ENCODE data around the gene DNMT3A.
A peak's percentile ranks its signal among the peaks of the same experiment; 100 is the strongest.

The DNMT3A gene

DNA sequence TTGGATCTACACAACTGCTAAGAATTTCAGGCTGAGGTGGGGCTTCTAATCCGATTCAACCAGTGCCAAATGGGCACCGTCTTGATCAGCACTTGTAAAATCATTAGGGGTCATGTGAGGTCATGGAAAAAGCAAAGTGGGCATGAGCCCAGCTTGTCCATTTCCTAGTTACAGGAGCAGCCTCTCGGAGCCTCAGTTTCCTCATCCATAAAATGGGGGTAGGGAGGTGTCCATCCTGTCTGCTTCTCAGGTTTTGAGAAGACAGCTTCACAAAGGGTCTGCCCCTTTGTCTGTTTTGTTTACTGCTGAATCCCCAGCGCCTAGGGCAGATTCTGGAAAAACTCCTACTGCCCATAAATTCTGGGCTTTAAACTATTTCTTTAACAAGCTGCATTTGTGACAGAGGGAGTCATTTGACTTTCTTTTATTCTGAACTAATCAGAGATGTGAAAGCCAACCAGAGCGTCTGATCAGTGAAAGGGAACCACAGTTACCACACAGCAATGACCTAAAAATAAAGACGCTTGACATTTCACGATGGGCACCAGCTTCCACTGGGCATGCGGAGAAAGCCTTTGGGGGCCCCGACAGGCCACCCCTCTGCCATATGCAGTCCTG is 38.9 kb downstream of the DNMT3A start:
- DNase-seq: no peak

GRCh38 chr2:25301453-25302352 is 40.0 kb downstream of the DNMT3A start:
- peak; percentile 70 for DNase-seq

DNA sequence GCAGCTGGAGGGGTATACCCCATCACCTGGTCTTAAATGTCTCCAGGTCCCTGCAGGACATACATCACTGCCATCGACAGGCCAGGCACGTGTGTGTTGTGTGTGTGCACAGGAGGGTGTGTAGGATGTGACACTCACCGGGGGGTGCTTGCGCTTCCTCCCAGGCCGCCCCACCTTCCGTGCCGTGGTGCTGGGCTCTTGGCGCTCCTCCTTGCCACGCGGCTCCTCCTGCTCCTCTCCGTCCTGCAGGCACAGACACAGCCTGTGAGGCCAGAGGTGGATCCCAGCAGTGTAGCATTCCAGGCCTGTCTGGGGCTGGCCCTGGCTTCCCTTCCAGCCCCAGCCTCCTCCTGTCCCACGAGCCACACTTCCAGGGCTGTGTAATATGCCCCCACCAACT is 41.7 kb downstream of the DNMT3A start:
- no peak for DNase-seq

DNA sequence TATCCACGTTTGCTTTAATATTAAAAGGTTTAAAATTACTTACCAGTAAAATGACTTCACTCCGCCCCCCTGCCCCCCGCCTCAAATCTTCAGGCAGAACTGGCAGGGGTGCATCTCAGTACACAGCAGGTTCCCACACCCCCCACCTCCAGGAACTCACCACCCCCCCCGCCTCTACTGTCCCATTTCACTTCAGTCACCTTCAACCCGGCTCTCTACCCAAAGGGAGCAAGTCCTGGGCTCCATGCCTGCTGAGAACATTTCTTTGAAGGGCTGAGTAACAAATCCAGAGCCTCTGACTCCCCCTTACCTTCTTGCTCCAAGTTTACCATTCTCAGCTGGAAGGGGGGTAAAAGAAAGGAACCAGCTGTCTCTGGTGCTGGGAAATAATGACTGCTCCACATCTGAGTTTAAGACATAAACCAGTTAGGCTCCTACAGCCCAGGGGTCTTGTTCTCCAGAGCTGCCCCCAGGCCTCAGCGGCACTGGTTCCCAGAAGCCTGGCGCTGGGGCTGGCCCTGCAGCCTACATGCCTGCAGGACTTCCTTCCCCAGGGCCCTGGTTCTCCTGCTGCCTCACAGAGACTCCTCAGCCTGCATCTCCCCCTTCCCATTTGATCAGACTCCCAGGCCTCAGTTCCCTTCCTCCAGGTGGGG is 42.8 kb downstream of the DNMT3A start:
- no peak for DNase-seq

DNA sequence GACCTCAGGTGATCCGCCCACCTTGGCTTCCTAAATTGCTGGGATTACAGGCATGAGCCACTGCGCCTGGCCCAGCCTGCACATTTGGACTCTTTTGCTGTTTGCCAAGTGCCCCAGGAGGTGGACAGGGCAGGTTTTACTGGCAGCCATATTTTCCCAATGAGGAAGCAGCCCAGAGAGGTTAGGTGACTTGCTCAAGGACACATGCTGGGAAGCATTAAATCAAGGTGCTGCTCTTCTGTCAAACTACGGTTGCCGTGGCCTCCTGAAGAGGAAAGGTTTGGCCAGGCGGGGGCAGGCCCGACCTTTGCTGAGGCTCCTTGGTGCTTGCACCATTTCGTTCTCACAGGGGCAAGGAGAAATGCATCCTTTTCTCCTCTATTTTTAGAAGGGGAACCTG is 44.0 kb downstream of the DNMT3A start:
- no peak for DNase-seq

DNA sequence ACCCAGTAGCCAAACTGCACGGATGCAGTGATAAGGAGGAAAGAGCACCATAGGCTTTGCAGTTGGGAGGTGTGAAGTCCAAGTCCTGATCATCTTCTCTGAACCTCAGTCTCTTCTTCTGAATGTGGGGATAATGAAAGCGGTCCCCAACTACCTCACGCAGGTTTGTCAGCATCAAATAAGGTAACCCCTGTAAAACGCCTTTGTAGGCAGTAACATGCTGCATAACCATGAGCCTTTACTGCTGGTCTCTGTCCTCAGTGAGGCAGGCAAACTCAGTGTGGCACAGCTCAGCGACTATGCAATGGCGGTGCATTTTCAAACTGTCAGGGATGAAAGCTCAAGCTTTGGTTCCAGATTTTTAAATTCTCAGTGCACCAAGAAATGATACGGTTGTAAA is 46.1 kb downstream of the DNMT3A start:
- no peak for DNase-seq

DNA sequence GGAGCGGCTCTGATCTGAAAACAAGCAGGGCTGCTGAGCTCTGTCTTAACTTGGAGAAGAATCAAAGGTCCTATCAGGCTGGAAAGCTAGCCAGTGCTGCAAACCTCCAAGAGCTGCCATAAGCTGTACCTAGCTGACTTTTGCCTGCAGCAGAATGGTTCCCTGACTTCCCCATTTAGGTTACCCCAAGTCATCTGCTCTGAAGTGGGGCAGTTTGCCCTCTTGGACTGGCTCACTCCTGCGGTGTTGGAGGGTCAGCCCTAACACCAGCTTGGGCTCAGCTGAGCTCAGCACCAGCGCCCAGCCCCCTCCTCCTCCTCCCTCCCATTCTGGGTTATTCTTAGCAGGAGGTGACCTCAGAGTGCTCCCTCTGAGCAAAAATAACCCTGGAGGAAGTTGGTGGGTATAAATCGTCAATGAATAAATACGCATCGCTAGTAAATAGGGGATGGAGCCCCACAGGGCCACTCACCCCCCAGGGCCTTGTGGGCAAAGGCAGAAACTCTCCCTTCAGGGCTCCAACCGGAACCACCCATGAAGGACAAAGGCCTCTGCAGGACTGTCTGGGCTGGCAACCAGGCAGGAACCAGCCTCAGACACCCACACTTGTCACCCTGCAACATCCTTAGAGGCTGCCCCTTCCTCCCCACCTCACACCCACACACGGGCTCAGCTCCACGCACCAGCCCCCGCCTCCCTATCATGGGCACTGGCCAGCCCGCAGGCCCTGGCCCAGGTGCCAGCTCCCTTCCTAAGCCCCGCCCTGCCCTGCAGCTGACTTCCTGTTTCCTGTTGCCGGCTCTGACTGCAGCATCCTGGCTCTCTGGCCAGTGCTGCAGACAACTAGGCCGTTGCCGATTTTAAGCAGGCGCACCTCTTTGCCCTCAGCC is 46.9 kb downstream of the DNMT3A start:
- peak; percentile 78 for DNase-seq

- no peak for DNase-seq
Observed at GRCh38 chr2:25293958-25294562, 47.7 kb downstream of the DNMT3A start.

- DNase-seq: no peak
Observed at GRCh38 chr2:25293145-25293544, 48.6 kb downstream of the DNMT3A start.

DNA sequence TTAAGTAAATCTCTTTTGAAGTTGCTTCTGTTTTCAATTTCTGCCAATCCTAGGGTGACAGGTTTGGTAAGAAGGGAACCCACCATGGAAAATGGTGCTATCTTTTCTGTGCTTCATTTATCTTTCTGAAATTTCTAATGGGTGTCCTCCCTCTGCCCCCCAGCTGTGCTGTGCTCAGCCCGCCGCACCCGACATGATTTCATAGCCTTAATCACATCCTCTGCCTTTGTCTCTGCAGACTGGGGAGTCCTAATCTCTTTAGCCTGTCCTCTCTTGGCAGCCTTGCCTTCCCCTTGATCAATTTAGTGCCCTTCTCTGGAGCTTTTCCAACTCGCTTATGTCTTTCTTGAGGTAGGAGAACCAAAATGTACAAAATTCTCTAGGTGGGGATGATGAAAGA is 49.3 kb downstream of the DNMT3A start:
- DNase-seq: no peak

DNA sequence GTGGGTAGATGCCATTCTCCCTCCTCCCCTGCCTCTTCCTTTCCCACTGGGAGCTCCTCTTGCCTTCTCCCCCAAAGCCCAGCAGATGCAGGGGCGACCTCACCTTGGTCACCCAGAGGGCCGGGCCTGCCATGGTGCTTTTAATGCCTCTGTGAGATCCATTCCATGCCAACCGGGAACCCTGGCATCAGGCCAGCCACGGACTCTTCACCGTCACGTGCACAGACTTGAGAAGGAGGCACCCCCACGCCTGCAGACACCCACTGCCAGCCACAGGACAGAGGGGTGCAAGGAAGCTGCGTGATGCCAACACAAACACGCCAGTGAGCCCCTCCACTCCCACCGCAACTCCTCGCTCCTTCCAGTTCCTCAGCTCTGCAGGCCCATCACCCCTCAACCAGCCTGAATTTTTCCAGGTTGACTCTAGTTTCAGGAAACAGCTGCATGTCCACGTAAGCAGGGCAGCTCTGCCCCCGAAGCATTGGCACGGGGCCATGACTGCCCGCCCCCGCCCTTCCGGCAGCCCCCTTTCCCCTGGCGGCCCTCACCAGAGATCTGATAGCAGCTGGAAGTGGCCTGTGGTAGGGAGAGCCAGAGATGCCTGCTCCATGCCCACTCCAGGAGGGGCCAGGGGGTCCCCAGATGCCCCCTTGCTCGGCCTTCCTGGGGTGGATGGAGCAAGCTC is 50.8 kb downstream of the DNMT3A start:
- no peak for DNase-seq

DNA sequence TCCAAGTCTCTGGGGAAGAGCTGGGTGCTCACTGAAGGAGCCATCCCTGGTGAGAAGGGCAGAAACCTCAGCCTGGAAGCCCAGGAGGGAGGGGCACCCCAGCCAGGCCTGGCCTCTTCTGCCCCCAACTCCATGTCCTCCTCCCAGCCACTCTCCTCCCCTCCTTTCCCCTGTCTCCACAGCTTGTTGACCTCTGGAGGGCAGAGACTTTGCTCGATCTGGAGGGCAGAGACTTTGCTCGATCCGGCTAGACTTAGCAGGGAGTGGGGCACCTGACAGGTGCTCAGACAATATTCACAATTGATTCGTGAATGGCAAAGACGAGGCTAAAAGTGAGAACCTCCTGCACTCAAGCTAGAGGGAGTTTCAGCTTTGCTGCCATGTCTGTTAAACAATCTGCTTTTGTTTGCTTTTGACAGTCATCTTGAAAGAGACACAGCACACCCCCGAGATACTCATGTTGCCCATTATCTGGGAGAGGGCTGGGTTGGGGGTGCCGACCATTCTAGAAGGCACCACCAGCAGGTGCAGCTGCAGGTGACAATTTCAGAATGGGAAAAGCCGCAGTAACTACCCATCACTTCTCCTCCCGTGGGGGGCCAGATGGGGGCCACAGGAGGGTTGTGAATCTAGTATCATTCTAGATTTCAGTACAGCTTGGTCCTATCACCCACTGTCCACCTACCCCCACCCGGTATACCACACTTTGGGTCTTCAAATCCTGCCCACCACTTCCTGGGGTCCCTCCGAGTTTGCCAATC is 54.8 kb downstream of the DNMT3A start:
- no peak for DNase-seq

DNA sequence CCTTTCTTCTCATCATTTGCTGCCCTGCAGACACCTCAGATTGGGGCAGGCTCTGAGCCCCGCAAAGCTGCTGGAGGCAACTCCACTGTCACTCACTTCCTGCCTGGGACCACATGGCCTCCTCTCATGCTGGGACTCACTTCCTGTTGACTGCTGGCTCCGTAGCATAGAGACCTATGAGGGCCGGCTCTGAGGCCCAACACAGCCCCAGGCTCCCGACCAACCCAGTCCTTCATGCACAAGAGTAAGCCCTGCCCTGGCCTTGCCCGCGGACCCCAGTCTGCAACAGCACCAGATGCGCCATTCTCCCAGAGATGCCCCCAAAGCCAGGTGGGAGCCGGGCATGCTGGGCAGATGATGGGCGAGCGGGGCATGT is 55.7 kb downstream of the DNMT3A start:
- peak; percentile 65 for DNase-seq

- DNase-seq: no peak
Observed at GRCh38 chr2:25285265-25286024, 56.3 kb downstream of the DNMT3A start.

DNA sequence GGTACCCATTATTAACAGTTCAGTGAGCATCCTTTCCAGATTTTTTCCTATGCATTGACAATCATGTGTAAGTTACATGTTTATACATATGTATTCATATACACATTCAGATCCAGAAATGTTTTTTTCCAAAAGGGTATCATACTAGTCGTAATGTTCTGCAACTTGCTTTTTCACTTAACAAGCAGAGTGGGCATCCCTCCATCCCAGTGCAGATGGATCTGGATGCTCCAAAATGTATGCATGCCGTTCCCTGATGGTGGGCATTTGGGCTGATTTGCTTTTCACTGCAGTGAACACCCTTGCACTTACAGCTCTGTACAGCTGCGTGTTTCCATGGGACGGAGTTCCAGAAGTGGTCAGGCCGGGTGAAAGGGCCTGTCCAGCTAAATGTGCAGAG is 57.0 kb downstream of the DNMT3A start:
- DNase-seq: no peak

DNA sequence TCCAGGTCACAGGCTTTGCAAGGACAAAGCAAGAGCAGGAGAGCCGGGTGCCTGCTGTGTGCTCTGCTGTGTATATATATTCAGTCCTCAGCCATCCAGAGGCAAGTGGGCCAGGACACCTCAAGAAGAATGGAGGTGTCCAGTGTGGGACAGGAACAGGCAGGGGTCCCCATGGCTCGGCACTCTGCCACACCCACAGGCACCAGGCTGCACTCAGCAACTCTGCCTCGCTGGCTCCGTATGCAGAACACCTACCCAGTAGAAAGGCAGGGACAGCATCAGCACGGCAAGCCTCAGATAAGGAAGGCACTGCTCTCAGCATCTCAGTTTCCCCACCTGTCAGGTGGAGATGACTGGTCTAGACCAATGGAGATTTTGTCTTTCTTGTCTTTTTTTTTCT is 57.8 kb downstream of the DNMT3A start:
- DNase-seq: no peak

DNA sequence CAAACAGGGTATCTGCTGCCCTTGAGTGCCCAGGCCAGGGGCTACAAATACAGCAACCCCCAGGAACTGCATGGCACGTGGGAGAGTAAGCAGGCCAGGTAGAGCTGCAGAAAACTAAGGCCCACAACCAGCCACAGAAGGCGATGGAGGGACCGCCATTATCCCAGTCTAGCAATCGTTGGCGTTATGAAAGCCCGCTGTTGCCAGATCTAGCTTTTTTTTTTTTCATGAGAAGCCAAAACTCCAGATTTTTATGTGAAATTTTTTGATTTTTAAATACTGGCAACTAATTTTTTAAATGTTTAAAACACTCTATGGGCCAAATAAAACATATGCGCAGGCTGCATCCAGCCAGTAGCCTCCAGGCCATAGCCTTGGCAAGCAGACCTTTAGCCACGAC is 59.8 kb downstream of the DNMT3A start:
- no peak for DNase-seq

GRCh38 chr2:25281522-25281921 is 60.2 kb downstream of the DNMT3A start:
- no peak for DNase-seq

- DNase-seq: no peak
Observed at GRCh38 chr2:25280051-25280687, 61.6 kb downstream of the DNMT3A start.

DNA sequence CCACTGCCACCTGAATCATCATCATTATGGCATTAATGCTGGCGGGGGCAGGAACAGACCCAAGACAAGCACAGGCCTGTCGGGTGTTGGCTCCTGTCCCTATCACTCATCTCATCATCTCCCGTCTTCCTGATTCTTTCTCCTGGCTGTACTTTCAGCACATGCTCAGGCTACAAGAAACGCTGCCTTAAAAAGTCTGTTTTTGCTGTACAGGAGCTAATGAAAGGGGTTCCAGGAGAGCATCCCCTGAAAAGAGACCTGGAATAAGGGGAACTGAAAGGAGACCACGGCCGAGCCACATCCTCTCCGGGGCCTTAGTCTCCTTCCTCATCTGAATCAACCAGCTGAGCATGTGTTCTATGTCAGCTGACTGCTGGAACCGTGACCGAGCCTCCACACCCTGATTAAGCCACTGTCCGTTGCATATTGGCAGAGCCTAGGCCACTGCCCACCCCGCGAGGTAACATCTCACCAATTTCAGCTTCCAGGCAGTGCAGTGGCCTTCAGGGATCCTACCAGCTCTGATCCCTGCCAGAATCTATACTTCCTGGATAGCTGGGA is 62.6 kb downstream of the DNMT3A start:
- no peak for DNase-seq
